HepG2 (cell line): Measurements from ENCODE around the gene FOXRED2. TPM values are rescaled to one million over a fixed set of nuclear protein-coding genes. Genes with fewer than 3 reads are reported as not detected.
A peak's percentile ranks its signal among the peaks of the same experiment; 100 is the strongest.

ENCODE experiments used
- AKNA ChIP-seq: sonication (generic); formaldehyde crosslinking; IDR thresholded peaks from 2 replicates; pipeline ENCODE4 v1.4.0; 2020; ENCODE audit warnings: missing genetic modification reagents, borderline replicate concordance
- DZIP1 ChIP-seq: sonication (generic); formaldehyde crosslinking; IDR thresholded peaks from 2 replicates; pipeline ENCODE4 v1.5.0; 2020; ENCODE audit warnings: mild to moderate bottlenecking, missing genetic modification reagents
- HNF1B ChIP-seq: sonication (generic); formaldehyde crosslinking; IDR thresholded peaks from 2 replicates; pipeline ENCODE4 v1.5.1; 2020; ENCODE audit warnings: mild to moderate bottlenecking, moderate library complexity, missing genetic modification reagents
- ISX ChIP-seq: sonication (generic); formaldehyde crosslinking; conservative IDR thresholded peaks from 2 replicates; pipeline ENCODE4 v1.5.0; 2020; ENCODE audit warnings: missing genetic modification reagents
- KDM3A ChIP-seq: IDR thresholded peaks from 2 replicates; pipeline ENCODE4 v1.6.1; 2018; ENCODE audit warnings: low read depth, missing compliant biosample characterization
- KDM5B ChIP-seq: sonication (generic); formaldehyde crosslinking; IDR thresholded peaks from 2 replicates; pipeline ENCODE4 v1.4.0; 2020; ENCODE audit warnings: missing genetic modification reagents, mild to moderate bottlenecking, borderline replicate concordance
- NR2F2 ChIP-seq: IDR thresholded peaks from 2 replicates; pipeline ENCODE4 v1.6.1; 2012; ENCODE audit warnings: low read depth, inconsistent platforms, borderline replicate concordance
- PRDM10 ChIP-seq: sonication (generic); formaldehyde crosslinking; IDR thresholded peaks from 2 replicates; pipeline ENCODE4 v1.4.0; 2020; ENCODE audit warnings: low read depth, missing genetic modification reagents
- SCMH1 ChIP-seq: sonication (generic); formaldehyde crosslinking; IDR thresholded peaks from 2 replicates; pipeline ENCODE4 v1.9.0; 2021; ENCODE audit warnings: missing genetic modification reagents, mild to moderate bottlenecking, borderline replicate concordance
- TBL1XR1 ChIP-seq: fragments of 150-350 bp; IDR thresholded peaks from 2 replicates; pipeline ENCODE4 v1.6.1; 2014; ENCODE audit warnings: borderline replicate concordance, low read length; ENCODE audit not compliant: partially characterized antibody
- ZNF354B ChIP-seq: sonication (generic); formaldehyde crosslinking; IDR thresholded peaks from 2 replicates; pipeline ENCODE4 v1.8.0; 2022; ENCODE audit warnings: mild to moderate bottlenecking, missing genetic modification reagents
- ZNF766 ChIP-seq: sonication (generic); formaldehyde crosslinking; IDR thresholded peaks from 2 replicates; pipeline ENCODE4 v1.5.0; 2020; ENCODE audit warnings: missing genetic modification reagents, borderline replicate concordance
- ZSCAN9 ChIP-seq: IDR thresholded peaks from 2 replicates; pipeline ENCODE4 v1.6.1; 2016; ENCODE audit warnings: borderline replicate concordance
- polyA plus RNA-seq, 8 experiments: library from polyadenylated mRNA; depleted of rRNA in 3 of 8; stranded (reverse) in 7 of 8; unstranded in 1 of 8; fragments of >200 nt; fragmentation: Illumina TruSeq in 4 of 8; extraction: Trizol in 4 of 8; gene quantifications; 2 replicates each; pipeline versions ENCODE4 v1.2.1 to v1.2.3, GENCODE V29; 2011 to 2016; ENCODE audit warnings: low read depth in 4 of 8, missing spikeins in 1 of 8, mixed read lengths in 1 of 8; ENCODE audit not compliant: insufficient read depth in 1 of 8
- total RNA-seq, 5 experiments: library from RNA; depleted of rRNA; stranded (reverse); fragments of >200 nt; fragmentation: Illumina TruSeq; extraction: Trizol; gene quantifications; 2 replicates each; pipeline ENCODE4 v1.2.3, GENCODE V29; 2016; ENCODE audit warnings: low read depth in 1 of 5

The FOXRED2 gene
- total and polyA plus RNA-seq, 2 of the 13 experiments (the other 11 are each of a cell fraction or from before 2014, with no cell fraction given): 9.3 to 28.1 TPM

GRCh38 chr22:36506637-36507517 lies at the start of gene FOXRED2 (continued):
- TF ChIP-seq AKNA (CRISPR knock-in tag): no peak
- TF ChIP-seq ZSCAN9: peak; percentile 74; the same call in 1 of the 2 replicates
- peak; percentile 54; the same call in 1 of the 2 replicates for TF ChIP-seq KDM3A (CRISPR knock-in tag)
- TF ChIP-seq ISX (CRISPR knock-in tag): peak; percentile 91
- no peak for TF ChIP-seq SCMH1 (CRISPR knock-in tag)
- TF ChIP-seq PRDM10: peak; percentile 91
- TF ChIP-seq DZIP1 (CRISPR knock-in tag): peak; percentile 98; the same call in 1 of the 2 replicates
- no peak for TF ChIP-seq TBL1XR1
- peak; percentile 97 for TF ChIP-seq ZNF766 (CRISPR knock-in tag)
- TF ChIP-seq ZNF354B (CRISPR knock-in tag): peak; percentile 91; the same call in 1 of the 2 replicates
- TF ChIP-seq HNF1B: no peak
- no peak for TF ChIP-seq NR2F2
- peak; percentile 100 for TF ChIP-seq KDM5B (CRISPR knock-in tag)
